A673 (cell line): ENCODE measurements around the gene SLC2A1. TPM values are rescaled to one million over a fixed set of nuclear protein-coding genes. Genes with fewer than 3 reads are reported as not detected.

ENCODE experiments used
- BruUV-seq: library from RNA; stranded (reverse); fragments of 400-500 nt; replicated peaks from 2 replicates; lab custom pipeline; 2021; lab: Mats Ljungman, UMichigan
- CTCF ChIA-PET: fragments of 300-600 bp; sonication (Branson Sonifier 250); formaldehyde crosslinking; loops from one replicate; lab custom pipeline; 2022; ENCODE audit warnings: antibody characterized with exemption; lab: Charles Lee
- POLR2A ChIA-PET: fragments of 300-600 bp; sonication (Branson Sonifier 250); formaldehyde crosslinking; loops from one replicate; lab custom pipeline; 2022; ENCODE audit warnings: antibody characterized with exemption; ENCODE audit not compliant: low non-redundant PET; lab: Charles Lee
- DNase-seq: peaks from one replicate; pipeline ENCODE4 v3.0.0-alpha.2; 2015; ENCODE audit warnings: low spot score
- H3K27ac ChIP-seq: fragments of 200-600 bp; sonication (generic); 2 replicates; pipeline ENCODE4 v1.5.1; 2016; ENCODE audit warnings: mixed run types, low read depth, mild to moderate bottlenecking, mixed read lengths, antibody characterized with exemption, low read length; ENCODE audit not compliant: poor library complexity, severe bottlenecking
- H3K27me3 ChIP-seq: fragments of 200-600 bp; sonication (generic); replicated peaks from 2 replicates; pipeline ENCODE4 v1.6.1; 2017; ENCODE audit warnings: mixed run types, low read depth, mild to moderate bottlenecking, mixed read lengths, antibody characterized with exemption, low read length; ENCODE audit not compliant: insufficient read depth, poor library complexity
- H3K36me3 ChIP-seq: fragments of 200-600 bp; sonication (generic); 2 replicates; pipeline ENCODE4 v1.6.1; 2016; ENCODE audit warnings: mixed run types, mild to moderate bottlenecking, mixed read lengths, antibody characterized with exemption, low read length; ENCODE audit not compliant: insufficient read depth, poor library complexity, severe bottlenecking
- H3K4me1 ChIP-seq: fragments of 200-600 bp; sonication (generic); 2 replicates; pipeline ENCODE4 v1.6.1; 2017; ENCODE audit warnings: mixed run types, mild to moderate bottlenecking, mixed read lengths, antibody characterized with exemption, low read length; ENCODE audit not compliant: insufficient read depth, poor library complexity, severe bottlenecking
- H3K4me3 ChIP-seq: fragments of 200-600 bp; sonication (generic); 2 replicates; pipeline ENCODE4 v1.5.1; 2016; ENCODE audit warnings: low read depth, mixed run types, mild to moderate bottlenecking, mixed read lengths, low read length; ENCODE audit not compliant: poor library complexity, severe bottlenecking
- H3K9me3 ChIP-seq: fragments of 200-600 bp; sonication (generic); 2 replicates; pipeline ENCODE4 v1.6.1; 2016; ENCODE audit warnings: mixed run types, low read depth, mild to moderate bottlenecking, mixed read lengths, antibody characterized with exemption, low read length; ENCODE audit not compliant: poor library complexity, severe bottlenecking
- CTCF ChIP-seq: fragments of 300-800, 200-600 bp; sonication (generic); conservative IDR thresholded peaks from 2 replicates; pipeline ENCODE4 v1.5.1; 2017; ENCODE audit warnings: low read depth, mild to moderate bottlenecking, antibody characterized with exemption, low read length, moderate library complexity, mixed read lengths
- EZH2 ChIP-seq: fragments of 200-600 bp; sonication (generic); IDR thresholded peaks from 2 replicates; pipeline ENCODE4 v1.6.1; 2017; ENCODE audit warnings: borderline replicate concordance, low read depth, mild to moderate bottlenecking, mixed read lengths, antibody characterized with exemption, low read length; ENCODE audit not compliant: poor library complexity, severe bottlenecking
- intact Hi-C: fragments of 100-400 bp; cut with micrococcal nuclease; formaldehyde crosslinking; loops from one replicate; pipeline ENCODE4 v1.10.0; 2022; ENCODE audit not compliant: unreplicated experiment
- total RNA-seq: library from RNA; stranded (reverse); gene quantifications from 2 replicates; pipeline ENCODE4 v1.2.3, GENCODE V29; 2021

SLC2A1 gene
- total RNA-seq, 1 experiment from 2014 or later = 36.7 TPM

DNA sequence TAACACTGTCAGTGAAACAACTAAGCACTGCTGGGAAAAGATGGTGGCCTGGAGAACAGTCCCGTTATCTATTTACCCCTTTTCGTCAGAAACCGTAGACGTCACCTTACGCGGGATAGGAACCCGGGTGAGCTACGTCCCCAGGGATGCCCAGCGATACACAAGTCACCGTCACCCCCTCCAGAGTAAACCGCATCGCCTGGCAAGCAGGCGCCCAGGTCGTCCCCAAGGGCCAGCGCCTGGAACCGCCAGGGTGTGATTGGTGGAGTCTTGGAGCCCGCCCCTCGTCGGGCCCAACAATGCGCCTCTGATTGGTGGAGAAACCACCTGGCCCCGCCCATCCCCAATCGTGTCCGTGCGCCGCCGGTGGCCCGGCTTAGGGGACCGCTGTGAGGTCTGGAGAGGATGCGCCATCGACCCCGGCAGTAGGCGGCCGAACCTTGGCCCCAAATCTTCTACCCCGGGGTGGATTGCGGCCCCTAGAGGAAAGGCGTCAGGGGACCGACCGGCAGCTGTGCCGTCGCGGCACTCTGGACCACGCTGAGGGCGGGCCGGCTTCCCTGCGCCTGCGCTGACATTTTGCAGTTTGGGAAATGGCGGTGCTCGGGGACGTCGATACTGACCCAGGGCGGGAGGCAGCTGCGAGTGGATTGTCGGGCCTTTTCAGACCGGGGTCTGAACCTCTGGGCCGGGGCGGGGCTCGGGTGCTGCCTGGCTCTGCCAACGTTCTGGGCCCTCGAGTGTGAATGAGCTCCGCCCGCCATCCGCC is 34.4 kb downstream of the SLC2A1 start:
- Histone ChIP-seq H3K27me3 (no peaks in the 10 kb centered on the region), H3K36me3 (peaks cover 15% of the 10 kb centered on the region), H3K4me3 (peak overlapping the region; percentile 69), H3K27ac (peak overlapping the region; percentile 53), H3K4me1 (peaks cover 10% of the 10 kb centered on the region), H3K9me3 (no peaks in the 10 kb centered on the region)
- ChIA-PET POLR2A (interaction anchor here (0.5 kb wide), 1 partner anchor 158 kb away, joined by 12 read pairs; no protein-coding TSS in a partner anchor), CTCF (interaction anchor here (0.9 to 3.9 kb wide), 2 partner anchors 11 to 149 kb away, joined by 3 to 52 read pairs; no protein-coding TSS in a partner anchor)
- intact Hi-C loops = loop anchor here (10.0 kb wide), 1 partner anchor 149 kb away; no protein-coding TSS in a partner anchor
- BruUV-seq = no TSS peak
- peak; percentile 96 for DNase-seq
- TF ChIP-seq CTCF = no peak
- TF ChIP-seq EZH2 = no peak

DNA sequence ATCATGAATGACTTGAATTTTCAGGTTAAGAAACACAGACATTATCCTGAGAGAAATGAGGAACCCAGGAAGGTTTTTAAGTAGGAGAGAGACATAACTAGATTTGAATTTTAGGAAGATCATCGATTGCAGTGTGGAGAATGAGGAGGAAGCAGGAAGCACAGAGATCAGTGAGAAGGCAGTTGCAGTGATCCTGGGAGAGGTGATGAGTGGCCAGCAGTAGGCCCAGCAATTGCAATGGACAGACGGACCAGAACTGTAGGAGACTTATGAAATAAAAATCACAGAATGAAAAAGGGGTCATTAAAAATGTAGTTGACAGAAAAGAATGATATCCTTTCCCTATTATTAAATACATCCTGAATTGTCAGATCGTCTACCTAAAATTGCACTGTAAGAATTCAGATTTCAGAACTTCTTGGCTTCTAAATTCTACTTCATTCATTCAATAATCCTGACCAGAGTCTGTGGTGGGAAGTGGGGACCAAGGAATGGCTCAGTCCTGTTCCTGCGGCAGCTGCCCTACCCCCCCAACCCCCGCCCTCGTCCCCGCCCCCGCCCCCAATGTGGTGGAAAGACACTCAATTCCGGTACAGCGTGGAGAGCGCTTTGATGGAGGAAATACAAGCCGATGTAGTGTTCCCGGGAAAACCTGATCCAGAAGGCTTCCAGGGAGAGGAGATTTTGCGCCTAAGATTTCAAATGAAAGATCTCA is 35.1 kb downstream of the SLC2A1 start:
- ChIA-PET CTCF (interaction anchor here (0.8 to 3.9 kb wide), 4 partner anchors 10 to 248 kb away, joined by 3 to 52 read pairs (median 10); partner anchors contain the start of genes CFAP57, EBNA1BP2 and ZNF691), POLR2A (no interaction called here)
- no peak for DNase-seq
- Histone ChIP-seq H3K27me3 (no peaks in the 10 kb centered on the region), H3K27ac (peak overlapping the region; percentile 53), H3K4me3 (peak overlapping the region; percentile 69), H3K4me1 (peaks cover 10% of the 10 kb centered on the region), H3K36me3 (peaks cover 9% of the 10 kb centered on the region), H3K9me3 (no peaks in the 10 kb centered on the region)
- no TSS peak for BruUV-seq
- TF ChIP-seq CTCF (no peak), EZH2 (no peak)
- intact Hi-C loops = loop anchor here (10.0 kb wide), 1 partner anchor 149 kb away; no protein-coding TSS in a partner anchor

- H3K36me3 ChIP-seq = peaks cover 7% of the 10 kb centered on the region
- intact Hi-C loops = loop anchor here (10.0 kb wide), 1 partner anchor 148 kb away; no protein-coding TSS in a partner anchor
- H3K27me3 ChIP-seq = no peaks in the 10 kb centered on the region
- H3K9me3 ChIP-seq = no peaks in the 10 kb centered on the region
- ChIA-PET CTCF (interaction anchor here (0.8 to 3.9 kb wide), 4 partner anchors 9 to 249 kb away, joined by 3 to 52 read pairs (median 10); partner anchors contain the start of genes CFAP57, EBNA1BP2 and ZNF691), POLR2A (no interaction called here)
- peak overlapping the region; percentile 69 for H3K4me3 ChIP-seq
- peaks cover 10% of the 10 kb centered on the region for H3K4me1 ChIP-seq
- TF ChIP-seq CTCF = peak; percentile 81
- no peak for TF ChIP-seq EZH2
- no TSS peak for BruUV-seq
- no peak overlapping the region for H3K27ac ChIP-seq
- peak; percentile 88 for DNase-seq
Measured at GRCh38 chr1:42922687-42923366, 35.8 kb downstream of the SLC2A1 start.
